ENCODE results near the gene HAO1. TPM values are rescaled to one million over a fixed set of nuclear protein-coding genes. Genes with fewer than 3 reads are reported as not detected.

The HAO1 gene
- total and polyA plus RNA-seq, 9 of the 15 experiments (the other 6 are each of a cell fraction or from before 2014, with no cell fraction given) = not detected

GRCh38 chr20:7967199-7967844, 27.1 kb upstream of the HAO1 start:
- Histone ChIP-seq H4K20me1 (replicated peaks; ENCODE audit: control insufficient read depth, insufficient read depth, low read length) (no peaks in the 10 kb centered on the region), H3K9me3 (replicated peaks; ENCODE audit: control insufficient read depth, insufficient read depth, low read depth, low read length) (no peaks in the 10 kb centered on the region), H2AFZ (ENCODE audit: low read depth, low read length) (no peak overlapping the region), H3K36me3 (ENCODE audit: control insufficient read depth, insufficient read depth, low read length) (no peaks in the 10 kb centered on the region), H3K9me1 (ENCODE audit: control insufficient read depth, insufficient read depth, low read length) (no peaks in the 10 kb centered on the region), H3K4me1 (replicated peaks in 1 of 2; ENCODE audit: control insufficient read depth in 2 of 2, insufficient read depth in 2 of 2, low read length in 2 of 2) (no peaks in the 10 kb centered on the region), H3K79me2 (ENCODE audit: control insufficient read depth, insufficient read depth, low read length) (no peaks in the 10 kb centered on the region), H3K4me2 (ENCODE audit: insufficient read depth, low read length) (no peak overlapping the region), H3K27ac (ENCODE audit: extremely low read depth, low read depth, low read length) (no peak overlapping the region), H3K27me3 (ENCODE audit: control insufficient read depth in 2 of 2, insufficient read depth in 2 of 2, low read length in 2 of 2) (no peaks in the 10 kb centered on the region), H3K9ac (ENCODE audit: insufficient read depth in 1 of 2, low read depth in 2 of 2, low read length in 2 of 2) (no peak overlapping the region), H3K4me3 (no peak overlapping the region)
- ATAC-seq = no peak
- FAIRE-seq = no peak
- ChIA-PET POLR2A (no interaction called here), CTCF (ENCODE audit: low intra/inter-chr PET ratio) (no interaction called here)
- no TSS peak for BruUV-seq (replicated peaks)
- 0% methylated on average over 4 of the region's 4 CpGs for WGBS (ENCODE audit: insufficient coverage, low coverage, missing lambda C conversion rate)
- in situ Hi-C loops (cut with MboI) = no loop called here
- intact Hi-C loops (cut with micrococcal nuclease) = no loop called here
- DNase-seq (ENCODE audit: extremely low read depth in 1 of 4, low spot score in 3 of 4) = no peak
- TF ChIP-seq SMARCB1 (IDR thresholded peaks at IDR 0.05; ENCODE audit: insufficient read length, low read depth) (no peak), TAF7 (tag; IDR thresholded peaks at IDR 0.05) (no peak), GTF3C2 (IDR thresholded peaks at IDR 0.05; ENCODE audit: borderline replicate concordance, extremely low read depth, insufficient read length) (no peak), RREB1 (CRISPR knock-in tag; IDR thresholded peaks at IDR 0.05) (no peak), NR1H2 (CRISPR knock-in tag; IDR thresholded peaks at IDR 0.05) (no peak), FOXM1 (IDR thresholded peaks at IDR 0.05; ENCODE audit: low read depth) (no peak), FOXM1 (CRISPR knock-in tag; IDR thresholded peaks at IDR 0.05; ENCODE audit: low read depth) (no peak)
- TF ChIP-seq, protein P1, sequence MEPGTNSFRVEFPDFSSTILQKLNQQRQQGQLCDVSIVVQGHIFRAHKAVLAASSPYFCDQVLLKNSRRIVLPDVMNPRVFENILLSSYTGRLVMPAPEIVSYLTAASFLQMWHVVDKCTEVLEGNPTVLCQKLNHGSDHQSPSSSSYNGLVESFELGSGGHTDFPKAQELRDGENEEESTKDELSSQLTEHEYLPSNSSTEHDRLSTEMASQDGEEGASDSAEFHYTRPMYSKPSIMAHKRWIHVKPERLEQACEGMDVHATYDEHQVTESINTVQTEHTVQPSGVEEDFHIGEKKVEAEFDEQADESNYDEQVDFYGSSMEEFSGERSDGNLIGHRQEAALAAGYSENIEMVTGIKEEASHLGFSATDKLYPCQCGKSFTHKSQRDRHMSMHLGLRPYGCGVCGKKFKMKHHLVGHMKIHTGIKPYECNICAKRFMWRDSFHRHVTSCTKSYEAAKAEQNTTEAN (CRISPR knock-in tag; IDR thresholded peaks at IDR 0.05) = no peak
- TF ChIP-seq, protein P2, sequence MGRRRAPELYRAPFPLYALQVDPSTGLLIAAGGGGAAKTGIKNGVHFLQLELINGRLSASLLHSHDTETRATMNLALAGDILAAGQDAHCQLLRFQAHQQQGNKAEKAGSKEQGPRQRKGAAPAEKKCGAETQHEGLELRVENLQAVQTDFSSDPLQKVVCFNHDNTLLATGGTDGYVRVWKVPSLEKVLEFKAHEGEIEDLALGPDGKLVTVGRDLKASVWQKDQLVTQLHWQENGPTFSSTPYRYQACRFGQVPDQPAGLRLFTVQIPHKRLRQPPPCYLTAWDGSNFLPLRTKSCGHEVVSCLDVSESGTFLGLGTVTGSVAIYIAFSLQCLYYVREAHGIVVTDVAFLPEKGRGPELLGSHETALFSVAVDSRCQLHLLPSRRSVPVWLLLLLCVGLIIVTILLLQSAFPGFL (CRISPR knock-in tag; IDR thresholded peaks at IDR 0.05) = no peak

Measured in K562 (cell line).